HG03442 (cell line): ENCODE measurements around the gene DSCAM.

ENCODE experiments used
- ATAC-seq: cut with Tn5 transposase; IDR thresholded peaks from one replicate; pipeline ENCODE4 v1.9.1; 2021; ENCODE audit warnings: mild to moderate bottlenecking, moderate library complexity; ENCODE audit not compliant: unreplicated experiment

The DSCAM gene

DNA sequence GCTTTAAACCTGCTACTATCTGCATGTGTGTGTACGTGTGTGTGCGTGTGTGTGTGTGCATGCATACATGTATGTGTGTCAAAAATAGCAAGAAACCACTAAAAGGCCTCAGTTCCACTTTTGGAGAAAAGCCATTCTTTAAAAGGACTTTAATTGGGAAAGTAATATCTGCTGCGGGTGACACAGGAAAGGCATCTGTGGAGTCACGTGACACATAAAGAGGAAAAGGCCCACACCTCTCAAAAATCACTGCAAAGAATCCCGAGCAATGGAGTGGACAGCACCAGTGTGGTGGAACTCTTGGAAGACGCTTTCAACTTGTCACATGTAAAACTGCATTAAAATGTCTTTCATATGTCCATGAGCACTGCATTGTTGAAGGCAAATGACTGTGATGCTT lies 63.6 kb downstream of the DSCAM start:
- no peak for ATAC-seq

DNA sequence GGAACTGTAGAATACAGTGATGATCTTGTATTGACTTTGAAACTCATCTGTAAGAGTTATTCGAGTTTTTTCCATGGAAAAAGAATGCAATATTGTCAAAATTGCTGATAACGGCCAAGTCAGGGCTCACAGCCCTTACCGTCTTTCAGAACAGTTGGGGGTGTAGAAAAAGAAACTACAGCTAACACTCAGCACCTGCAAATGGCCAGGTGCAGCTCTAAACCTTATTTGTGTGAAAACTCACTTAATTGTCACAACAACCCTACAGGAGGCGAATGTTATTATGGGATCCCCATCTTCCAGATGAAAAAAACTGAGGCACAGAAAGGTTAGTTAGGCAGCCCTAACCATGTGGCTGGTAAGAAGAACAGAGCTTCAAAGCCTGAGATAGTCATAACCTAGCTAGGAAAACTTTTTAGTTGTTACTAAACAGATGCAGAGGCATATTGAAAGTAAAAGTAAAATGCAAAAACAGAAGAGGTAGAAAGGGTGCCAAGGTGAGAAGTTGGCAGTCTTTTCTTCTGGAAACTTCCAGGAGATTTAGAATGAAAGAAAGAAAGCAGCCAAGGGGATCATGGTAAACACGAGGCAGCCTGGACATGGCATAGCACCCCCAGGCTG lies 76.4 kb downstream of the DSCAM start:
- ATAC-seq = no peak

DNA sequence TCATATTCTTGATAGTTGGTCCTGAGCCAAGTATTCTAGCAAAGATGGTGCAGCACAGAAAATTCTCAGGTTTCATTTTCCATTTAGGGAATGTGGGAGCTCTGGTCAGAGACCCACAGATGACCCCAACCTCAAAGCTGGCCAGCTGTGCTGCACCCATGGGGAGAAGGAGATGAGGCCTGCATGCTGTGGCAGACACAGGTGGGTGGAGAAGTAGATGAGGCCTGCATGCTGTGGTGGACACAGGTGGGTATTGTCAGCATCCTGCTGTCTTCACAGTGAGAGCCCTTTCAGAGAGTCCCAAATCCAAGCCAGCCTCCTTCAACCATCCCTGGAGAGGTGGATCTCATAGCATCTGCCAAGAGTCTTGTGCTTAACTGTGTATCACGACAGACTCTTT lies 77.7 kb downstream of the DSCAM start:
- no peak for ATAC-seq

DNA sequence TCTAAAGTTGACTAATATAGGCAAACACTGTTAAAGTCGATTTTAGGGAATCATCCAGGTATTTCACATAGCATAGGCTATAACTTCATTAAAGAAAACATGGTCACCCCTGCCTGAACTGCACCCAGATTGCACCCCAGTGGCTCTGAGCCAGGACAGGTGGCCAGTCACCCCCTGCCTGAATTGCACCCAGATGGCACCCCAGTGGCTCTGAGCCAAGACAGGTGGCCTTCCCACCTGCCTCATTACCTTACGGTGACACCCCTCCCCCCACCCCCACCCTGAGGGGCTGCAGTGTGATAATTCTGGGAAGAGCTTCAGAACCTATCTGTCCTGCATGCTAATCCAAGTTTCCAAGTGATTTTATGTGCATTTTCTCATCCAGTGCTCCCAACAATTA lies 78.9 kb downstream of the DSCAM start:
- ATAC-seq = no peak

GRCh38 chr21:40766381-40766780 lies 80.6 kb downstream of the DSCAM start:
- ATAC-seq = no peak

GRCh38 chr21:40765811-40766210 lies 81.1 kb downstream of the DSCAM start:
- ATAC-seq = no peak

GRCh38 chr21:40760821-40761220 lies 86.1 kb downstream of the DSCAM start:
- no peak for ATAC-seq

GRCh38 chr21:40759061-40759460 lies 87.9 kb downstream of the DSCAM start:
- no peak for ATAC-seq

GRCh38 chr21:40757366-40757765 lies 89.6 kb downstream of the DSCAM start:
- ATAC-seq = no peak

- no peak for ATAC-seq
Measured at GRCh38 chr21:40754466-40754865, 92.5 kb downstream of the DSCAM start.

- ATAC-seq = no peak
Measured at GRCh38 chr21:40753756-40754155, 93.2 kb downstream of the DSCAM start.

DNA sequence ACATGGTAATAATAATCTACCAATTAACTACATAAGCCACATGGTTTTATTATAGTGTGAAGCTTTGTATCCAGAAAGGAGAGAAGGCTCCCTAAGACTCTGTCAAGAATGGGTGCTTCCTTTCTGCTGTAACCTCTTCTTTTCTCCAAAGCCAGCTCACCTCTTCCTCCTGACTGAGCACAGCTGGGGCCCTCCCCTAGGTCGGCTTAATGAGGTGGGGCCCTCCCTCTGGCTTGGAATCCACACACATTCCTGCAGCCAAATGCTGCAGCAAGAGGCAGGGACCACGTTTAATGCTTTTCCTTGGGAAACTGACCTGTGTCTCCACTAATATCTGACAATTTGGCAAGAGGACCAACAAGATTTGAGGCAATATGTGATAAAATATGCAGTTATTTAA lies 94.8 kb downstream of the DSCAM start:
- no peak for ATAC-seq

DNA sequence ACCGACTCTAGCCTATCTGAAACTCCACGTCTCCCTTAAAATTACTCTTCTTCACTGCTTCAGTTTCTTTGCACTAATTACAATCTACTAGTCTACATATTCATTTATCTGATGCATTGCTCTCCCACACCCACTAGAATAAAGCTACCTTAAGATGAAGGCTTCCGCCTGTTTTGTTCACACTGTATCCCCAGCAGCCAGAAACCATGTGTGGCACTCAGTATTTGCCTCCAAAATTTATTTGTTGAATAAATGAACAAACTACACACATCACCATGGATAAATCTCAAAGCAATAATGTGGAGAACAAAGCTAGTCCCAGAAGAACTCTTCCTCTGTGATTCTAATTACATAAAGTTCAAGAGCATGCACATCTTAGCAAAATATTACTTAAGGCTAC lies 95.7 kb downstream of the DSCAM start:
- ATAC-seq = no peak

DNA sequence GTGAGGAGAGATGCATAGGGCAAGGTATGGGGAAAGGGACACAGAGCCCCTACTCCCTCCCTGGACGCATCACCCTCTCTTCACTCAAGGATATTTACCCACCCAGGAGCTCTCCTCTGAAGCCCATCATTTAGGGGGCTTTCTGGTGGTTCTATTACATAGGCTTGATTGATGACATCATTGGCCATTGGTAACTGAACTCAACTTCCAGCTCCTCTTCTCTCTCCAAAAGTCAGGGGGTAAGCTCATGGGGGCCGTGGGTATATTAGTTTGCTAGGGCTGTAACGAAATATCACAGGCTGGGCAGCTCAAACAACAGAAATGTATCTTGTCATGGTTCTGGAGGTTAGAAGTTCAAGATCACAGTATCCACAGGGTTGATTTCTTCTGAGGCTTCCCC lies 110.8 kb downstream of the DSCAM start:
- ATAC-seq = no peak

DNA sequence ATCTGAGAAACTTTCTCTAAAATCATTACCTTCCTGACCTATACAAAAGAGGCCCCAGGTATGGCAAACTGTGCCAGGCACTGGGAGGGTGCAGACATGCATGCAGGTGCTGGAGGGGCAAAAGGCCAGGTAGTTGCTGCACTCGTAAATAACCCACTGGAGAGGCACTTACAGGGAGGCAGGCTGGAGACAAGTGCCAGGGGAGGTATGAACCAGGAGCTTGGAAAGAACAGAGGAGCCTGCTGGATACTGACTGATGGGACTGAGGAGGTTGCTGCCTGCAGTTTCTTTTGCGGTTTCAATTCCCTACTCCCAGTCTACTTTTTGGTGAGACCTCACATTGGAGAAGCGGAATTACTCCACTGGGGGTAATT lies 113.9 kb downstream of the DSCAM start:
- ATAC-seq = no peak

DNA sequence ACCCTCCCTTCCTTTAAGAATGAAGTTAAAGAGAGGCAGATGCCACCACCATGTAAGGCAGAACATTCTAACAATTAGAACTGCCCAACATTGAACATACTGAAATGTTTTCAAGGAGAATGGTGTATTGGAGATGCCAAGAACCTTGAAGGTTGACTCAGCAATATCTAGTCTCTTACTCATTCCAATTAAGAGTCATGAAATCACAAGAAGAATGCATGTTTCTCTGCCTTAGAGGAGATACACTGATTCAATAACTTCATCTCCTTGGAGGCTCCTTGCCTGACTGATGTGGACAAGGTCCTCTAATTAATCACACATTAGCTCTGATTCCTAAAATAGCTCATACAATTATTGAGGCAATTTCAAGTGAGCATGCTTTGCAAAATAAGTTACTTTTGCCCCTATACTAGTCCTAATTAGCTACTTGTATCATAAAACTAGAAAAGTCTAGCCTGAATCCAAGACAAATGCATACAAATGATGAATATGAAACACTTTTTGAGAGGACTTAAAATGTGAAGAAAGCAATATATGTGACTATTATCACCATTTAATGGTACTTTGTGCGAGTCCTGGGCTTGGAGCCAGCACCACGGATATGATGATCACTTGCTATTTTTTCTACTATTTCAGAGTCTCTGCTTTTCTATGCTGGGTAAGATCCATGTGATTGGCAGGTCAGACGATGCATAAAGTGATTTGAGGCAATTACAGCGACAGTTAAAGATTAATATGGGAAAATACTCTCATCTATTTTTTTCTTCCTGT lies 114.5 kb downstream of the DSCAM start:
- ATAC-seq = no peak

GRCh38 chr21:40731206-40731605 lies 115.8 kb downstream of the DSCAM start:
- ATAC-seq = no peak

GRCh38 chr21:40730426-40730800 lies 116.5 kb downstream of the DSCAM start:
- ATAC-seq = no peak

DNA sequence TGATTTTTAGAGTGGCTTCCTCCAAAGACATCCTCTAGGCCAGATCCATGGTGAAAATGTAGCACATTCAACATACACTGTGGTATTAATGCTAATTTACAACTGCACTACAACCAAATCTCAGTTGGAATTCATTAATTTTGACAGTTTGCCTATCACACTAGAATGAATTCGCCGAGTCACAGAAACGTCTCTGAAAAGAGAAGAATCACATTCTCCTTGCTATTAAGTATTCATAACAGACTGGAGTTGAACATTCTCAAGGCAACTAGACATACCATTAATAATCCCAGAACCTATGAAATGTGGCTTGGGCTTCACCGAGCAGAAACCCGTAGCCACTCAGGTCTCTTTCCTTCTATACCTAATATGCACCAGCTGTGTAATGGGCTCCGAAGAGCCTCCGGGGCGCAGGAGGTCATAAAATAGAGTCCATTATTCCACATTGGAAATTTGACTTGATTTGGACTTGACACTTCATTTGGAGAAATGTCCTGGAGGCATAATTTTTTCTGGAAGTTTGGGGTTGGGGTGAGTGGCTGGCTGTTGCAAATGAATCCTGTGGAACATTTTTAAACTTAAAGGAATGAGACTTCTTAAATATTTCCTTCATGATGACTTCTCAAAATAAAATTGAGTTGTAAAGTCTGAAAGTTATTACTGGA lies 117.1 kb downstream of the DSCAM start:
- no peak for ATAC-seq

GRCh38 chr21:40723966-40724365 lies 123.0 kb downstream of the DSCAM start:
- no peak for ATAC-seq

- ATAC-seq = no peak
Measured at GRCh38 chr21:40723317-40723716, 123.6 kb downstream of the DSCAM start.

GRCh38 chr21:40719615-40720014 lies 127.3 kb downstream of the DSCAM start:
- ATAC-seq = no peak
